Activated T-helper 2 cell treated with anti-CD3 and anti-CD28 coated beads, Interferon-gamma antibody, Interleukin-2, Interleukin-4, amounts not matched to agents 10 μg/mL and 5 μg/mL and 100 μg/mL, durations not matched to agents 14 hours and 24 hours and 36 hours (primary cell): ENCODE measurements around the gene FGFR3. TPM values are rescaled to one million over a fixed set of nuclear protein-coding genes. Genes with fewer than 3 reads are reported as not detected.

Experiments
- DNase-seq: peaks from one replicate; pipeline ENCODE4 v3.0.0; 2021; ENCODE audit warnings: low spot score
- H3K27ac Mint-ChIP-seq: one replicate; pipeline ENCODE4 v1.8.0; 2021; ENCODE audit warnings: mixed read lengths
- H3K27me3 Mint-ChIP-seq: one replicate; pipeline ENCODE4 v1.8.0; 2021; ENCODE audit warnings: low read depth, mixed read lengths
- H3K36me3 Mint-ChIP-seq: one replicate; pipeline ENCODE4 v1.8.0; 2021; ENCODE audit warnings: low read depth, mixed read lengths
- H3K4me1 Mint-ChIP-seq: one replicate; pipeline ENCODE4 v1.8.0; 2021; ENCODE audit warnings: low read depth, mixed read lengths
- H3K4me3 Mint-ChIP-seq: one replicate; pipeline ENCODE4 v1.8.0; 2021; ENCODE audit warnings: low read depth, mild to moderate bottlenecking, moderate library complexity, mixed read lengths
- H3K9me3 Mint-ChIP-seq: one replicate; pipeline ENCODE4 v1.8.0; 2021; ENCODE audit warnings: mixed read lengths
- intact Hi-C: fragments of 100-400 bp; cut with micrococcal nuclease; formaldehyde crosslinking; loops from one replicate; pipeline ENCODE4 v1.15.1; 2023
- total RNA-seq: library from RNA; stranded (reverse); gene quantifications from 2 replicates; pipeline ENCODE4 v1.2.3, GENCODE V29; 2022

Gene FGFR3
- total RNA-seq, 1 donor from 2014 or later: 0.80 TPM

DNA sequence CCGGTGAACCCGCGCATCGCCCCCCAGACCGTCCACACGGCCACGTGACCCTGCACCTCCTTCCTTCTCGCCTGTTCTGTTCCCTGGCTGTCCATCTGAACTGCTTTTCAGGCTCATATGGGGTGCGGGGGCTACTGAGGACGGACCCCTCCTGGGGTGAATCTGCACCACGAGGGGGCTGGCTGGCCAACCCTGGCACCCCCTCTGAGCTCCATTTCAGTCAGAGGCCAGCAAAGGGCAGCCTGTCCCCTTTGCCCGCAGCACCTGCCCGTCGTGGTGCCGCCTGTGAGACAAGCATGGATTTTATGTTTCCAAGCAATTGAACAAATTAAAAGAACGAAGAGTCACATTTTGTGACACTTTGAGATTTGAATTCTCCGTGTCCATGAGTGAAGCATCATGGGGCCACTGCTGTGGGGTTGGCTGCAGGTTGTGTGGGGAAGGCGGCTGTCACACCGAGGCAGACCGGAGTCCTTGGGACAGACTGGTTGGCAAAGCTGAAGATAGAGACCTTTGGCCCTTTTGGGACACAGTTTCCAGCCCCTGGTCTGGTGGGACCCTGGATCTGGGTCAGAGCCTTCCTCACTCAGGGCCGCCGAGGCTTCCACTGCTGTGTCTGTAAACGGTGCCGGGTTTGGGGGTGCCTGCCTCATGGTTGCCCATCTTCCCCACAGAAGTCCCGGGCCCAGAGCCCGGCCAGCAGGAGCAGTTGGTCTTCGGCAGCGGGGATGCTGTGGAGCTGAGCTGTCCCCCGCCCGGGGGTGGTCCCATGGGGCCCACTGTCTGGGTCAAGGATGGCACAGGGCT is 5.7 kb downstream of the FGFR3 start:
- Mint-ChIP-seq H3K27me3 (peaks cover 12% of the 10 kb centered on the region), H3K4me1 (no peaks in the 10 kb centered on the region), H3K27ac (no peak overlapping the region), H3K4me3 (no peak overlapping the region), H3K9me3 (no peaks in the 10 kb centered on the region), H3K36me3 (no peaks in the 10 kb centered on the region)
- DNase-seq: no peak
- intact Hi-C loops: no loop called here

DNA sequence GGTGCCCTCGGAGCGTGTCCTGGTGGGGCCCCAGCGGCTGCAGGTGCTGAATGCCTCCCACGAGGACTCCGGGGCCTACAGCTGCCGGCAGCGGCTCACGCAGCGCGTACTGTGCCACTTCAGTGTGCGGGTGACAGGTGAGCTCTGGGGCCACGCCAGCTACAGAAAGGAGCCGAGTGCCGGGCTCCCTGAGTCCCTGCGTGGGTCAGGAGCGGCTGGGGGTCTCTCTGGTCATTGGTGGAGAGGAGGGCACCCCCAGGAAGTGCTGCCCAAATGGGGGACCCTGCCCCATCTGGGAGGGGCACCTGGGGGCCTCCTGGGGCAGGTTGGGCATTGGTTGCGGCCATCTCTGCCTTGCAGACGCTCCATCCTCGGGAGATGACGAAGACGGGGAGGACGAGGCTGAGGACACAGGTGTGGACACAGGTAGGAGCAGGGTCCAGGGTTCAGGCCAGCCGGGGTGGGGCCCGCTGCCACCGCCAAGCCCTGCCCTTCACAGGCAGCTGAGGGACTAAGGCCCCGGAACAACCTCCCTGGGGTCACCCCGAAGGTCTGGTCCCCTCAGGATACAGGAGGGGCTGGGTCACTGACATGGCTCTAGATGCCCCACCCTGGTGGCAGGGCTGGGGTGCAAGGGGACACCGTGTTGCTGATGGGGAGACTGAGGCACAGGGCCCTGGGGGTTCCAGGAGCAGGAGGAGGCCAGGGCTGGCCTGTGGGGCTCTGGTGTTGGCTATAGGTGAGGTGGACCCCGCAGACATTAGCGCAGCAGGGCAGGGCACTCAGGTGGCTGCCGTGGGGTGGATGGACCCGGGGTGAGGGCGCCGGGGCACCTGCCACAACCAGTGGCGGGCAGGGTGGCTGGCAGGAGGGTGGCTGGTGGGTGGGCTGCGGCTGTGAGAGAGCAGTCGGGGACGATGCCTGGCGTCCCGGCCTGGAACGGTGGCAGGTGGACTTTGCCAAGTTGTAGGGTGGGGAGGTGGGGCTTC is 6.6 kb downstream of the FGFR3 start:
- Mint-ChIP-seq H3K4me3 (no peak overlapping the region), H3K36me3 (no peaks in the 10 kb centered on the region), H3K9me3 (no peaks in the 10 kb centered on the region), H3K27ac (no peak overlapping the region), H3K4me1 (no peaks in the 10 kb centered on the region), H3K27me3 (peaks cover 12% of the 10 kb centered on the region)
- no peak for DNase-seq
- intact Hi-C loops: no loop called here

DNA sequence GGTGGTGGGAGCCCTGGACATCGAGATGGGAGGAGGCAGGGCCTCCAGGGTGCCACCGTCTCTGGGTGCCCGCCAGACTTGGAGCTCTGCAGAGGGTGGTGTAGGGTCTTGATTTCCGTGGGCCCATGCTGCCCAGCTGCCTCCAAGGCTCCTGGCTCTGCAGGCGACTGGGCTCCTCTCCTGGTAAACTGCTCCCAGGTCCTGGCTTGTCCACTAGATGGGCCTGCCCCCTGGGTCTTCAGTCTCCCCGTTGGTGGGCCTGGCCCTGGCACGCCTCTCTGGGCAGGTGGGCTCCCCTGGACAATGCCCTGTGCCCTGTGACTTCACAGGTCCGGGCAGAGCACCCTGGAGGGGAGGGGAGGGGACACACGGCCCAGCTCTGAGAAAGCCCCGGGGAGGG is 7.7 kb downstream of the FGFR3 start:
- intact Hi-C loops: no loop called here
- Mint-ChIP-seq H3K27me3 (peaks cover 11% of the 10 kb centered on the region), H3K4me1 (no peaks in the 10 kb centered on the region), H3K4me3 (no peak overlapping the region), H3K9me3 (no peaks in the 10 kb centered on the region), H3K27ac (no peak overlapping the region), H3K36me3 (no peaks in the 10 kb centered on the region)
- DNase-seq: no peak

DNA sequence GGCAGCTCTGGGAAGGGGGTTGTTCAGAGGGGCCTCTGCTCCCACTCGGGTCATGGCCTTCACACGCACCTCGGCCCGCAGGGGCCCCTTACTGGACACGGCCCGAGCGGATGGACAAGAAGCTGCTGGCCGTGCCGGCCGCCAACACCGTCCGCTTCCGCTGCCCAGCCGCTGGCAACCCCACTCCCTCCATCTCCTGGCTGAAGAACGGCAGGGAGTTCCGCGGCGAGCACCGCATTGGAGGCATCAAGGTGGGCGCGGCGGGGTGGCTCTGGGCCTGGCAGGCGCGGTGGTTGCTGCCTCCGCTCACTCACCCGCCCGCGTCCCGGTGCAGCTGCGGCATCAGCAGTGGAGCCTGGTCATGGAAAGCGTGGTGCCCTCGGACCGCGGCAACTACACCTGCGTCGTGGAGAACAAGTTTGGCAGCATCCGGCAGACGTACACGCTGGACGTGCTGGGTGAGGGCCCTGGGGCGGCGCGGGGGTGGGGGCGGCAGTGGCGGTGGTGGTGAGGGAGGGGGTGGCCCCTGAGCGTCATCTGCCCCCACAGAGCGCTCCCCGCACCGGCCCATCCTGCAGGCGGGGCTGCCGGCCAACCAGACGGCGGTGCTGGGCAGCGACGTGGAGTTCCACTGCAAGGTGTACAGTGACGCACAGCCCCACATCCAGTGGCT is 8.3 kb downstream of the FGFR3 start:
- no peak overlapping the region for H3K4me3 Mint-ChIP-seq
- intact Hi-C loops: no loop called here
- no peak overlapping the region for H3K27ac Mint-ChIP-seq
- no peaks in the 10 kb centered on the region for H3K4me1 Mint-ChIP-seq
- H3K27me3 Mint-ChIP-seq: peaks cover 5% of the 10 kb centered on the region
- no peaks in the 10 kb centered on the region for H3K9me3 Mint-ChIP-seq
- no peaks in the 10 kb centered on the region for H3K36me3 Mint-ChIP-seq
- DNase-seq: no peak

DNA sequence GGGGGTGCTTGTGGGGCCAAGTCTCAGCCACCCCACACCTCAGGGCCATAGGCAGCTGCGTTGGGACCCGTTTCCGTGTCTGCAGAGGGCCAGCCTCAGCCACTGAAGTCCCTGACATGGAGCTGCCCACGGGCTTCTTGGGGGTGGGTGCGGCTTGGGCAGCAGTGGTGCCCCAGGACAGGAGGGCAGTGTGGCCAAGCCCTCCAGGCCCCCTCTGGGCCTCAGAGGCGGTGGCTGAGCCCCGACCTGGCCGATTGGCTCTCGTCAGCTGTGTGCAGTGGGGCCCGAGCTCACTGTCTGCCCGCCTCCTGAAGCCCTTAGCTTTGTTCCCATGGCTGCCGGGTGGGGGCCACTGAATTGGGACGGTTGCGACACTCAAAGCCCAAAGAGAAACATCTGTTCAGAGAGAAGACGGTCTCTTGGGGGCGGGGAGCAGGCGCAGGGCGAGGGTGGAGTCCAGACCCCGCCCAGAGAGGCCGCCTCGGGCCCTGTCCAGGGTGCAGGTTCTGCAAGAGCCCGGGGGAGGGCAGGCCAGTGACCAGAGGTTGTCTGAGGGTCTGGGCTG is 9.1 kb downstream of the FGFR3 start:
- no peak for DNase-seq
- H3K4me3 Mint-ChIP-seq: no peak overlapping the region
- no peaks in the 10 kb centered on the region for H3K4me1 Mint-ChIP-seq
- H3K36me3 Mint-ChIP-seq: no peaks in the 10 kb centered on the region
- intact Hi-C loops: no loop called here
- H3K9me3 Mint-ChIP-seq: no peaks in the 10 kb centered on the region
- no peaks in the 10 kb centered on the region for H3K27me3 Mint-ChIP-seq
- no peak overlapping the region for H3K27ac Mint-ChIP-seq

DNA sequence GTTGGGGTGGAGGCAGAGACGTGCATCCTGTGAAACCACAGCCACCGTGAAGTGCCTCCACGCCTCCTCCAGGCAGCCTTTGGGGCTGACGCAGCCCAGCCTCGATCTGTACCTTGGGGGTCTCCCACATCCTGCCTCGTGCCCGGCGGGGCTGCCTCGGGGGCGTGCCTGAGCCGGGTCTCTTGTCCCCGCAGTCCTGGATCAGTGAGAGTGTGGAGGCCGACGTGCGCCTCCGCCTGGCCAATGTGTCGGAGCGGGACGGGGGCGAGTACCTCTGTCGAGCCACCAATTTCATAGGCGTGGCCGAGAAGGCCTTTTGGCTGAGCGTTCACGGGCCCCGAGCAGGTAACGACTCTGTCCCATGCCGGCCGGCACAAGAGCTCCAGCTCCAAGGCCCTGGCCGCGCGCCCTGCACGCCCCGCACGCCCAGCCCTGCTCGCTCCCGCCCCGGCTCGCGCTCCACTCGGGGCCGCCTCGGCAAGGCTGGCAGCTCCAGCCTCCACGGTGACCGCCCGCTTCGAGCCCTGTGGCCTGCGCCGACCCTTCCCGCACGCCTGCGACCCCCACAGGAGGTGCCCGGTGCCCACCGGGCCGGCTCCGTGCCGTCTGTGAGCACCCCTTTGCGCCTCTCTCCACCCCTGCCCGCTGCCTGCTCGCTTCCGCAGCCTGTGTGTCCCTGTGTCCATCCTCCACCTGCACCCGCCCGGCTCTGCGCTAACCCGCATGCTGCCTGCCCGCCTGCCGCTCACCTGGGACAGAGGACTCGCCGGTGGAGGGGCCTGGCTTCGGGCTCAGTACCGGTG is 9.8 kb downstream of the FGFR3 start:
- DNase-seq: no peak
- H3K27me3 Mint-ChIP-seq: no peaks in the 10 kb centered on the region
- intact Hi-C loops: no loop called here
- no peak overlapping the region for H3K27ac Mint-ChIP-seq
- H3K4me3 Mint-ChIP-seq: no peak overlapping the region
- no peaks in the 10 kb centered on the region for H3K9me3 Mint-ChIP-seq
- no peaks in the 10 kb centered on the region for H3K36me3 Mint-ChIP-seq
- H3K4me1 Mint-ChIP-seq: no peaks in the 10 kb centered on the region

DNA sequence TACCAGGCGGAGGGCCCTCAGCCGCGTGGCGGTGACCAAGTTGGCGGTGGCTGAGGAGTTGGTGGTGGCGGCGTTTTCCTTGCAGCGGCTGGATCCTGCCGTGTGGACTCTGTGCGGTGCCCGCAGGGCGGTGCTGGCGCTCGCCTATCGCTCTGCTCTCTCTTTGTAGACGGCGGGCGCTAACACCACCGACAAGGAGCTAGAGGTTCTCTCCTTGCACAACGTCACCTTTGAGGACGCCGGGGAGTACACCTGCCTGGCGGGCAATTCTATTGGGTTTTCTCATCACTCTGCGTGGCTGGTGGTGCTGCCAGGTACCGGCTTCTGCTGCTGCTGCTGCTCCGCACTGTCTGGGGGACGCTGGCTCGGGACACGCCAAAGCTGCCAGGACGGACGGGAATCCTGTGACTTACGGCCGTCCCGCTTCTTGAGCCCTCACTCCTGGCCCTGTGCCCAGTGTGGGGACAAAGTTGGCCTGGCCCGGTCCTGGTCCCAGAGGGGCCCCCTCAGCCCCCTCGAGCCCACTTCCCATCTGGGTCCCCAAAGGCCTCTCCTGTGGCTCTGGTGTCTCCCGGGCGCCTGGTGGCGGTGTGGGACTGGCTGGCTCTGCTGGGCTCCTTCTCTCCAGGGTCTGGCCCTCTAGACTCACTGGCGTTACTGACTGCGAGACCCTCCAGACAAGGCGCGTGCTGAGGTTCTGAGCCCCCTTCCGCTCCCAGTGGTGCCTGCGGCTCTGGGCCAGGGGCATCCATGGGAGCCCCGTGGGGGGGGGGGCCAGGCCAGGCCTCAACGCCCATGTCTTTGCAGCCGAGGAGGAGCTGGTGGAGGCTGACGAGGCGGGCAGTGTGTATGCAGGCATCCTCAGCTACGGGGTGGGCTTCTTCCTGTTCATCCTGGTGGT is 10.7 kb downstream of the FGFR3 start:
- no peaks in the 10 kb centered on the region for H3K4me1 Mint-ChIP-seq
- no peak overlapping the region for H3K27ac Mint-ChIP-seq
- no peak overlapping the region for H3K4me3 Mint-ChIP-seq
- H3K36me3 Mint-ChIP-seq: no peaks in the 10 kb centered on the region
- H3K27me3 Mint-ChIP-seq: no peaks in the 10 kb centered on the region
- DNase-seq: no peak
- H3K9me3 Mint-ChIP-seq: no peaks in the 10 kb centered on the region
- intact Hi-C loops: no loop called here

DNA sequence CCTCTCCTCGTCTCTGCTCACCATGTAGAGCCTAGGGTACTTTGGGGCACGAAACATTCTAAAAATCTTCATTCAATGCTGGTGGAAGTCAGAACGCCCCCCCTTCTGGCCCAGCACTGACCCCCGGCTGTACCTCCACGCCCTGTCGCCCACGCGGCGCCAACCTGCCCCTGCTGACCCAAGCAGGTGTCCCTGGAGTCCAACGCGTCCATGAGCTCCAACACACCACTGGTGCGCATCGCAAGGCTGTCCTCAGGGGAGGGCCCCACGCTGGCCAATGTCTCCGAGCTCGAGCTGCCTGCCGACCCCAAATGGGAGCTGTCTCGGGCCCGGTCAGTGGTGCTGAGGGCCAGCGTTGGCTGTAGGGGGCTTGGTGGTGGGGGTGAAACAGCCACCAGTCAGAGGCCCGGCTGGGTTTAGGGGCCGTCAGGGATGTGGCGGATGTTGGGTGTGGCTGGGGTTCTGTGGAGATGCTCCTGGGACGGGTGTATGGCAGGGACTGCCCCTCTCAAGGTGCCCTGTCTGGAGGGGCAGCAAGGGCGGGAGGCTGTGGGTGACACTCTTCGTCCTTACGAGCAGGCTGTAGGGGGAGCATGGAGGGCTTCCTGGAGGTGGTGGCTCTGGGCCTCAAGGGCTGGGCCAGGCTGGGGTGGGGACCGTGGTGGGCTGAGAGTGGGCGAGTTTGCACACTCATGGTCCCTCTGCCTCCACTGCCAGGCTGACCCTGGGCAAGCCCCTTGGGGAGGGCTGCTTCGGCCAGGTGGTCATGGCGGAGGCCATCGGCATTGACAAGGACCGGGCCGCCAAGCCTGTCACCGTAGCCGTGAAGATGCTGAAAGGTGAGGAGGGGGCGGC is 11.8 kb downstream of the FGFR3 start:
- Mint-ChIP-seq H3K9me3 (no peaks in the 10 kb centered on the region), H3K27ac (no peak overlapping the region), H3K4me1 (no peaks in the 10 kb centered on the region), H3K4me3 (no peak overlapping the region), H3K36me3 (no peaks in the 10 kb centered on the region), H3K27me3 (no peaks in the 10 kb centered on the region)
- intact Hi-C loops: no loop called here
- no peak for DNase-seq

DNA sequence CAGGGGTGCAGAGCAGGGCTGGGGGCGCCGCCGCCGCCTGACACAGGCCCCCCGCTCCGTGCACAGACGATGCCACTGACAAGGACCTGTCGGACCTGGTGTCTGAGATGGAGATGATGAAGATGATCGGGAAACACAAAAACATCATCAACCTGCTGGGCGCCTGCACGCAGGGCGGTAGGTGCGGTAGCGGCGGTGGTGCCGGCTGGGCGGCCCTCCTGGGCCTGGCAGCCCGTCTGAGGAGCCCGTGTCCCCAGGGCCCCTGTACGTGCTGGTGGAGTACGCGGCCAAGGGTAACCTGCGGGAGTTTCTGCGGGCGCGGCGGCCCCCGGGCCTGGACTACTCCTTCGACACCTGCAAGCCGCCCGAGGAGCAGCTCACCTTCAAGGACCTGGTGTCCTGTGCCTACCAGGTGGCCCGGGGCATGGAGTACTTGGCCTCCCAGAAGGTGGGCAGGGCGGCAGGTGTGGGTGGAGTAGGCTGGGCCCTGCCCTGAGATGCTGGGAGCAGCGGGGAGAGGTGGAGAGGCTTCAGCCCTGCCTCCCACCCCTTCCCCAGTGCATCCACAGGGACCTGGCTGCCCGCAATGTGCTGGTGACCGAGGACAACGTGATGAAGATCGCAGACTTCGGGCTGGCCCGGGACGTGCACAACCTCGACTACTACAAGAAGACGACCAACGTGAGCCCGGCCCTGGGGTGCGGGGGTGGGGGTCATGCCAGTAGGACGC is 12.6 kb downstream of the FGFR3 start:
- Mint-ChIP-seq H3K27ac (no peak overlapping the region), H3K9me3 (no peaks in the 10 kb centered on the region), H3K4me1 (no peaks in the 10 kb centered on the region), H3K4me3 (no peak overlapping the region), H3K27me3 (no peaks in the 10 kb centered on the region), H3K36me3 (no peaks in the 10 kb centered on the region)
- no peak for DNase-seq
- intact Hi-C loops: no loop called here

DNA sequence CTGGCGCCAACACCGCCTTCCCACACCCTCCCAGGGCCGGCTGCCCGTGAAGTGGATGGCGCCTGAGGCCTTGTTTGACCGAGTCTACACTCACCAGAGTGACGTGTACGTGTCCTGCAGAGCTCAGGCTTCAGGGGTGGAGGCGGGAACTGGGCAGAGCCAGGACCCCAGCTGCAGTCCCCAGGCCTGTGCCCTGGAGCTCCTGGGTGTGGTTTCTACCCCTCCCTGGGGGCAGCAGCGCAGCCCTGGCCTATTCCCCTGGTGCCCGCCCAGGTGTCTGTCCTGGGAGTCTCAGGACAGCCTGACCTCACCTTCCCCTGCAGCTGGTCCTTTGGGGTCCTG is 13.1 kb downstream of the FGFR3 start:
- H3K27ac Mint-ChIP-seq: no peak overlapping the region
- H3K27me3 Mint-ChIP-seq: no peaks in the 10 kb centered on the region
- H3K9me3 Mint-ChIP-seq: no peaks in the 10 kb centered on the region
- no peak for DNase-seq
- intact Hi-C loops: no loop called here
- no peaks in the 10 kb centered on the region for H3K4me1 Mint-ChIP-seq
- no peaks in the 10 kb centered on the region for H3K36me3 Mint-ChIP-seq
- no peak overlapping the region for H3K4me3 Mint-ChIP-seq
